Measurements from ENCODE around the gene SH3GLB2. TPM values are rescaled to one million over a fixed set of nuclear protein-coding genes. Genes with fewer than 3 reads are reported as not detected.

SH3GLB2 gene
- total and polyA plus RNA-seq, 2 experiments from 2014 or later: 85.4 to 124 TPM

DNA sequence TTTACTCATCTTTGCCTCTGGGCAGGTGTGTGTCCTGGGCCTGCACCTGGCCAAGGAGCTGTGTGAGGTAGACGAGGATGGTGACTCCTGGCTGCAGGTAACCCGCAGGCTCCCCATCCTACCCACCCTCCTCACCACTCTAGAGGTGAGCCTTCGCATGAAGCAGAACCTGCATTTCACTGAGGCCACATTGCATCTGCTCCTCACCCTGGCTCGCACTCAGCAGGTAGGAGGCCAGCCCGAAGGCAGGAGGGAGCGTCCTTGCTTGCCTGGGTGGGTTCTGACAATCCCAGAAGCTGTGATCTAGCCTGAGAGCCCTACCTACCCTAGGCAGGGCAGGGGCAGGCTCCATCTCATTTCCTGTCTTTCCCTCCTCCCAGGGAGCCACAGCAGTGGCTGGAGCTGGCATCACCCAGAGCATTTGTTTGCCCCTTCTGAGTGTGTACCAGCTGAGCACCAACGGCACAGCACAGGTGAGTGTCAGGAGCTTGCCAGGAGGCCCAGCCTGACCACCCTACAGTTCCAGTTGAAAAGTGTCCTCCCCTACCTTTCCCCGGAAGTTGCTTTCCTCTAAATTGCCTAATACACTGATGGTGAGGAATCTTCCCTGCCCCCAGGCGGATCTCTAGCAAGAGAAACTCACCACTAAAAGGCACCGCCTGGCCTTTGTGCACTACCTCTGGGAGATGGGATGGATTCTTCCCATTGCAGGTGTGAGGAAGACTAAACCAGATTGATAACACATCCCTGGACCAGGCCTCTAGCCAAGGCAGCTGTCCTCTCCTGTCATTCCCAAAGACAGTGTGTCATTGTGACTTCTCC, 26.4 kb downstream of the SH3GLB2 start:
- no peak overlapping the region for H3K4me3 ChIP-seq
- no peaks in the 10 kb centered on the region for H4K20me1 ChIP-seq (ENCODE audit: insufficient read depth, poor library complexity, severe bottlenecking)
- TF ChIP-seq EZH2 (IDR thresholded peaks at IDR 0.05; ENCODE audit: borderline replicate concordance) (no peak), EZH2phosphoT487 (IDR thresholded peaks at IDR 0.05; ENCODE audit: low read depth, severe bottlenecking, unreplicated experiment) (no peak)
- TF ChIP-seq, protein P1, sequence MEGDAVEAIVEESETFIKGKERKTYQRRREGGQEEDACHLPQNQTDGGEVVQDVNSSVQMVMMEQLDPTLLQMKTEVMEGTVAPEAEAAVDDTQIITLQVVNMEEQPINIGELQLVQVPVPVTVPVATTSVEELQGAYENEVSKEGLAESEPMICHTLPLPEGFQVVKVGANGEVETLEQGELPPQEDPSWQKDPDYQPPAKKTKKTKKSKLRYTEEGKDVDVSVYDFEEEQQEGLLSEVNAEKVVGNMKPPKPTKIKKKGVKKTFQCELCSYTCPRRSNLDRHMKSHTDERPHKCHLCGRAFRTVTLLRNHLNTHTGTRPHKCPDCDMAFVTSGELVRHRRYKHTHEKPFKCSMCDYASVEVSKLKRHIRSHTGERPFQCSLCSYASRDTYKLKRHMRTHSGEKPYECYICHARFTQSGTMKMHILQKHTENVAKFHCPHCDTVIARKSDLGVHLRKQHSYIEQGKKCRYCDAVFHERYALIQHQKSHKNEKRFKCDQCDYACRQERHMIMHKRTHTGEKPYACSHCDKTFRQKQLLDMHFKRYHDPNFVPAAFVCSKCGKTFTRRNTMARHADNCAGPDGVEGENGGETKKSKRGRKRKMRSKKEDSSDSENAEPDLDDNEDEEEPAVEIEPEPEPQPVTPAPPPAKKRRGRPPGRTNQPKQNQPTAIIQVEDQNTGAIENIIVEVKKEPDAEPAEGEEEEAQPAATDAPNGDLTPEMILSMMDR (IDR thresholded peaks at IDR 0.05; ENCODE audit: poor library complexity): no peak
- H3K27ac ChIP-seq: no peak overlapping the region
- WGBS (ENCODE audit: low lambda C conversion rate, missing lambda C conversion rate): 98% methylated on average over 10 of the region's 10 CpGs
- H3K79me2 ChIP-seq: no peaks in the 10 kb centered on the region
- no peaks in the 10 kb centered on the region for H3K27me3 ChIP-seq
- no peak for DNase-seq (ENCODE audit: low spot score)
- no peak overlapping the region for H3K4me2 ChIP-seq
- no peaks in the 10 kb centered on the region for H3K9me2 ChIP-seq (replicated peaks; ENCODE audit: insufficient read depth)
- H2AFZ ChIP-seq: no peak overlapping the region
- no peaks in the 10 kb centered on the region for H3K4me1 ChIP-seq (ENCODE audit: insufficient read depth)
- no peaks in the 10 kb centered on the region for H3K36me3 ChIP-seq (replicated peaks; ENCODE audit: insufficient read depth, low read depth)
- no peaks in the 10 kb centered on the region for H3K9me3 ChIP-seq (ENCODE audit: low read depth)

DNA sequence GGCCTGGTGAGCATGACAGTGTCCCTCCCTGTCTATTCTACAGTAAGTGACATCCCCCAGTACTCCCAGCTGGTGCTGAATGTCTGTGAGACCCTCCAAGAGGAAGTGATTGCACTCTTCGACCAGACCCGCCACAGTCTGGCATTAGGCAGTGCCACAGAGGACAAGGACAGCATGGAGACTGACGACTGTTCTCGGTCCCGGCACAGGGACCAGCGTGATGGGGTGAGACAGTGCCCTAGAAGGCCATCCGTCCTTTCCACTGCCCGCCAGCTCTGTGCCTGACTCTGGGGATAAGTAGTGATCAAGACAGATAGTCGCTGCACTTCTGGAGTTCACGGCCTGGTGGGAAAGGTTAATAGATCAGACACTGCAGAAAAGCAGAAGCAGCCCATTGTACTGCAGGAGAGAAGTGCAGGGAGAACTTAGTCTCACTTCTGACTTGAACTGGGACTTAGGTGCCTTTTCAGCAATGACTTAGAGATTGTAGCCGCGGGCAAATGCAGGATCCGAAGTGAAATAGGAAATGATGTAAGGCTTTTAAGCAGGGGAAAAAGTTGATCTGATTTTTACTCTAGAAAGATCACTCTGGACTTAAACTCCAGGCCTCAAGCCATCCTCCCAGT, 28.4 kb downstream of the SH3GLB2 start:
- H3K4me3 ChIP-seq: no peak overlapping the region
- no peaks in the 10 kb centered on the region for H3K4me1 ChIP-seq (ENCODE audit: insufficient read depth)
- no peak overlapping the region for H3K27ac ChIP-seq
- no peak for DNase-seq (ENCODE audit: low spot score)
- TF ChIP-seq EZH2phosphoT487 (IDR thresholded peaks at IDR 0.05; ENCODE audit: low read depth, severe bottlenecking, unreplicated experiment) (no peak), EZH2 (IDR thresholded peaks at IDR 0.05; ENCODE audit: borderline replicate concordance) (no peak)
- TF ChIP-seq, protein P1 (IDR thresholded peaks at IDR 0.05; ENCODE audit: poor library complexity): no peak
- no peaks in the 10 kb centered on the region for H3K27me3 ChIP-seq
- no peaks in the 10 kb centered on the region for H3K79me2 ChIP-seq
- H3K4me2 ChIP-seq: no peak overlapping the region
- no peak overlapping the region for H2AFZ ChIP-seq
- no peaks in the 10 kb centered on the region for H3K9me2 ChIP-seq (replicated peaks; ENCODE audit: insufficient read depth)
- no peaks in the 10 kb centered on the region for H4K20me1 ChIP-seq (ENCODE audit: insufficient read depth, poor library complexity, severe bottlenecking)
- H3K9me3 ChIP-seq (ENCODE audit: low read depth): no peaks in the 10 kb centered on the region
- 95% methylated on average over 13 of the region's 13 CpGs for WGBS (ENCODE audit: low lambda C conversion rate, missing lambda C conversion rate)
- H3K36me3 ChIP-seq (replicated peaks; ENCODE audit: insufficient read depth, low read depth): no peaks in the 10 kb centered on the region

DNA sequence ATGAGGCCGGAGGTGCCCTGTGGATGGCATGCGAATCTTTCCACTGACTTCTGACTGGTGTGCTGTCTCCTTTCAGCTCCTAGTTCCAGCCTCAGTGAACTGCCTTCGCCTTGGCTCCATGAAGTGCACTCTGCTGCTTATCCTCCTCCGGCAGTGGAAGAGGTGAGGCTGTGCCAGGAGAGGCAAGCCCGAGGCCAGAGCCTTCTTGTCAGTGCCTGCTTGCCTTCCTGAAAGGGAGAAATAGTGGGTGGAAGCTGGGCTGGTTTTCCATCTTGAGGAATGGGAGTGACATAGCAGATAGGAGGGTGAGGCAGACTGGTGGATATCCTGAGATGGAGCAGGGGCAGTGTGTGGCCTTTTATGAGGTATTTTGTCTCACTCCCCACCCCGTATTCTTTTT, 29.7 kb downstream of the SH3GLB2 start:
- H4K20me1 ChIP-seq (ENCODE audit: insufficient read depth, poor library complexity, severe bottlenecking): no peaks in the 10 kb centered on the region
- H3K36me3 ChIP-seq (replicated peaks; ENCODE audit: insufficient read depth, low read depth): no peaks in the 10 kb centered on the region
- H3K4me1 ChIP-seq (ENCODE audit: insufficient read depth): no peaks in the 10 kb centered on the region
- no peak overlapping the region for H2AFZ ChIP-seq
- H3K79me2 ChIP-seq: no peaks in the 10 kb centered on the region
- H3K4me3 ChIP-seq: no peak overlapping the region
- TF ChIP-seq, protein P1 (IDR thresholded peaks at IDR 0.05; ENCODE audit: poor library complexity): no peak
- no peak for TF ChIP-seq EZH2phosphoT487 (IDR thresholded peaks at IDR 0.05; ENCODE audit: low read depth, severe bottlenecking, unreplicated experiment)
- no peak for TF ChIP-seq EZH2 (IDR thresholded peaks at IDR 0.05; ENCODE audit: borderline replicate concordance)
- H3K27ac ChIP-seq: no peak overlapping the region
- H3K4me2 ChIP-seq: no peak overlapping the region
- no peaks in the 10 kb centered on the region for H3K27me3 ChIP-seq
- no peaks in the 10 kb centered on the region for H3K9me3 ChIP-seq (ENCODE audit: low read depth)
- WGBS (ENCODE audit: low lambda C conversion rate, missing lambda C conversion rate): 91% methylated on average over 6 of the region's 6 CpGs
- DNase-seq (ENCODE audit: low spot score): no peak
- no peaks in the 10 kb centered on the region for H3K9me2 ChIP-seq (replicated peaks; ENCODE audit: insufficient read depth)
